Stimulated activated CD8-positive, alpha-beta memory T cell treated with anti-CD3 and anti-CD28 coated beads, Interleukin-4, amount 100 ng/mL, for 48 hours (primary cell): ENCODE measurements around the gene BTG3.
A peak's percentile ranks its signal among the peaks of the same experiment; 100 is the strongest.

Experiments
- DNase-seq: peaks from one replicate; pipeline ENCODE4 v3.0.0-alpha.2; 2020

Gene BTG3, protein sequence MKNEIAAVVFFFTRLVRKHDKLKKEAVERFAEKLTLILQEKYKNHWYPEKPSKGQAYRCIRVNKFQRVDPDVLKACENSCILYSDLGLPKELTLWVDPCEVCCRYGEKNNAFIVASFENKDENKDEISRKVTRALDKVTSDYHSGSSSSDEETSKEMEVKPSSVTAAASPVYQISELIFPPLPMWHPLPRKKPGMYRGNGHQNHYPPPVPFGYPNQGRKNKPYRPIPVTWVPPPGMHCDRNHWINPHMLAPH

DNA sequence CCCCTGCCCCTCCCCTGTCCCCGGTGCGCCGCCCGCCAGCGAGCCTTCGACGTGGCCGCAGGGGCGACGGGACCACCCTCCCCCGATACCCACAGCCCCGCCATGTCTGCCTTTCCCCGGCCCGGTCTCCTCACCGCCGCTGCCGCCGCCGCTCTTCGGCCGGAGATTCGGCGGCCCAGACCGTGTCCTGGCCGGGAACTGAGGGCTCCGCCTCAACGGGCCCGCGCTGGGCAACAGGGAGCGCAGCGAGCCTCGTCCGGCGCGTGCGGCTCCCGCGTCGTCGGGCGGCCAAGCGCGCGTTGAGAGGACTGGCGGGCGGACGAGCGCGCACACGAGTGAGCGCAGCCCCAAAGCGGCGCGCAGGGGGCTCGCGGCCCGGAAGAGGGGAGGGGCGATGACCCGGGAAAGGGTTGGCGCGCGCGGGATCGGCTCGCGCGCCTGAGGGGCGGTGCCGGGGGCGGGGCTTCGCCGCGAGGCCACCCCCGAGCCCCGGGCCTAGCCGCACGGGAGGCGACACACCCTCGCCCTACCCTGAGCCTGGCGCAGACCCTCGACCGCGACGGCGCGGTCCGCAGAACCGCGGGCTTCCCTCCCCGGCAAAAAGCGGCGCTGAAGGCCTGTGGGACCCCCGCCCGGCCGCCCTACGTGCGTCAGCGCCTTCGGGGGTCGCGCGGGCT lies at the start of gene BTG3:
Gene BTG3, minus strand, starts transcription at position 337 of the 677 bp plus-strand sequence. CDS start 3,757 bp downstream, outside the sequence.
- DNase-seq, result peak; percentile 87

DNA sequence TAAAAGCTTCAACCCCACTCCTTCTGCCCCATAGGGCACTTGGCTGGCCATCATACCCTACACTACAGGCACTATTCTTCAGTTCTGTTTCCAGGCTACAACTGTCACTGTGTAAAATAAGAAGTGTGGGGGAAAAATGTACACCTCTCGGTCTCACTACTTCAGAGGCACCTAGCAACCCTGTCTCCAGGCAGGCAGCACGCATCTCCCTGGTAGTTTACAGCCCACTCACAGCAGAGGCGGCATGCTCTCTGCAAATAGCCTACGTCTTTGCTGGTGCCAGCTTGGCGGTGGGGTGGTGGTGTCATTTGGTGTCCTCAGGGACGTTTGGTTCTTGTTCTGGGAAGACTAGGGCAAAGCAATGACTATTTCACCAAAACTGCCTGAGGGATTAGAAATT lies 48.2 kb upstream of the BTG3 start:
- no peak for DNase-seq

DNA sequence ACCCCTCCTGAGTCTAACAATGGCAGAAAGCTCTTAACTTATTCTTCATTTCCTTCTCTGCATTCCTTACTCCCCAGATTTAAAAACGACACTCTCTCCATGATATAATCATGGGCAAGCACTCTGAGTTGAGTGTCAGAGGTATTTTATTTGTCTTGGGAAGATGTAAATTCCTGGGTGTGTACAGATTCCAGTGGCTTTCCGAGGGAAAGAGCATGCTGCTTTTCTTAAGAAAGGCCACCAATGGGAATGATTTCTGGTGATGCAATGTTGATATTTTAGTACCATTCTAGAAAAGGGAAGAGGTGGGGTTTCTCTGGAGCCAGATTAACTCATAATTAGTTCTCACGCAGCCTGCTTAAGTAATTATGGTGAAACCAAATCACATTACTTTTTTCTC lies 47.8 kb upstream of the BTG3 start:
- no peak for DNase-seq

DNA sequence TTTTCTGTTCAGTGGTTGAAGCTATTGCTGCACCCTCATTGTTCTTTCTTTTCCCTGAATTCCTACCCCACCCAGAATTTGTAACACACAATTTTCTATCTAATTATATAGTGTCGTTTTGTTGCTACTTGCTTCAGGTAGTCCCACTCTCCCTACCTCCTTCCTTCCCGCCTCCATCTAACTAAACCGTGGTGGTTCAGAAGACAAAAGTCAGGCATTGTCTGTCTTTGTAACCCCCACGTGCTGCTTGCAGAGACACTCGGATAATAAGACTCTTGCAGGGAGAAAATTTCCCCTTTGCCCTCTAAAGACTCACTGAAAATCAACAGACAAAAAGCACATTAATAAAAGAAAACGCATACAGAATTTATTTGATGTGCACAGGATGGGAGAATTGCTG lies 46.2 kb upstream of the BTG3 start:
- DNase-seq, result no peak

DNA sequence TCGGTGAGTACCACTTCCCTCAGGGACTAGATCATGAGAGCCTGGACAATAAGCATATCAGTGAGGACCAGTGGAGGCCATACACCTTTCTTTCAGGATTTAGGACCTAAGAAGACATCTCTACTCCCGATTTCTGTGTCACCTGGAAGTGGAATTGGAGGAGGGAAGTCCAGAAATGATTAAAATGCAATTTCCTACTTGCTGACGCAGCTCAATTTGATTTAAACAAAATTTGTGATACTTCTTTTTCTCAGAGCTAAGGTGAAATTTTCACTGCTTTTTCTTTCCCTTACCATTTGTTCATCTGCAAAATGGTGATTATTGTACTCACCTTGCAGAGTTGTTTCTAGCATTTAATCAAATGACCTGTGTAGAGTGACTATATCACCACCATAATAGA lies 38.8 kb upstream of the BTG3 start:
- no peak for DNase-seq

DNA sequence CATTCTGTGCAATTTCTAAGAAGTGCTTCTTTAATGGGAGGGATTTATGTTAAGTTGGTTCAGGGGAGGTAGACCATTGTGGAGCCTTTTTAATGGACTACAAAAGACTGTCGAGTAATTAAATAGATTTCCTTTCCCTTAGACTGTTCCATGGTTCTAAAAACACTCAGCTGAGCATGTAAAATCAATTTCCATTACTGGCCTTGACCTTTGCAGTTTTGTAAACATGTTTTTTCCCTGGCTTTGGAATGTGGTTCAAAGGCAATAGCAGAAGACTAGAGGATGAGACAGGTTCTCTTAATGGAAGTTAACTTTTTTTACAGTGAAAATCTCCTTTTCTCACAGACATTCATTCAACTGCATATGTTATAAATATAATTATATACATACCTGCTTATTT lies 37.6 kb upstream of the BTG3 start:
- DNase-seq, result no peak

DNA sequence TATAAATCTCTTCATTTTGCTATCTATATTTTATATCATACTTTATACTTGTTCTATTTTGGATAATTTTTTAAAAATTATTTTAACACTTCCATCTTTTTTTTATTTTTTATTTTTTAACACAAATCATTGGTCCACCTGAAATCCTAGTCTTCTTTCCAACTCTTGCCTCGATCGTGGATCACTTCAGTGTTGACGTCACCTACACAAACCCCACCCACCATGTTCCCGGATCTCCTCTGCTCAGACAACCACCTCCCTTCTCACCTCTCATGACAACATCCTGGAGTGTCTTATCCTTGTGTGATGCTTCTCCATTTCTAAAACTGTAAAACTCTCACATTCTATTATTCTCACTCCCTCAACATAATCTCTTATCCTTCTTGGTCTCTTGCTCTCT lies 34.1 kb upstream of the BTG3 start:
- DNase-seq, result no peak

DNA sequence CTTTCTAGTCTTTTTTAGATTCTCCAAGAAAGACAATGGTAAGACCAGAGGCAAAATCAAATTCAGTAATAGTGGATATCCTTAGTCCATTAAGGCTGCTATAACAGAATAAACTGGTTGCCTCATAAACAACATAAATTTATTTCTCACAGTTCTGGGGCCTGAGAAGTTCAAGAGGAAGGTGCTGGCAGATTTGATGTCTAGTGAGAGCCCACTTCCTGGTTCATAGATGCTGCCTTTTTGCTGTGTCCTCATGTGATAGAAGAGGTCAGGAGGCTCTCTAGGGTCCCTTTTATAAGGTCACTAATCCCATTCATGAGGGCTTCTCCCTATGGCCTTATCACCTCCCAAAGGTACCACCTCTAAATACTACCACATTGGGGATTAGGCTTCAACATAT lies 31.5 kb upstream of the BTG3 start:
- no peak for DNase-seq

DNA sequence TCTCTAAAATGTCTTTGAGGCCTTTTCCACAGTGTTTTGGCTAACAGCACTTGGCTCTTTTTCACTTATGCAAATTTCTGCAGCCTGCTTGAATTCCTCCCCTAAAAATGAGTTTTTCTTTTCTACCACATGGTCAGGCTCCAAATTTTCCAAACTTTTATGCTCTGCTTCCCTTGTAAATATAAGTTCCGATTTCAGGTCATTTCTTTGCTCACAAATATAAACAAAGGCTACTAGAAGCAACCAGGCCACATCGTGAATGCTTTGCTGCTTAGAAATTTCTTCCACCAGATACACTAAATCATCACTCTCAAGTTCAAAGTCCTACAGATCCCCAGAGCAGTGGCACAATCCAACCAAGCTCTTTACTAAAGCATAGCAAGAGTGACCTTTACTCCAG lies 28.1 kb upstream of the BTG3 start:
- no peak for DNase-seq

DNA sequence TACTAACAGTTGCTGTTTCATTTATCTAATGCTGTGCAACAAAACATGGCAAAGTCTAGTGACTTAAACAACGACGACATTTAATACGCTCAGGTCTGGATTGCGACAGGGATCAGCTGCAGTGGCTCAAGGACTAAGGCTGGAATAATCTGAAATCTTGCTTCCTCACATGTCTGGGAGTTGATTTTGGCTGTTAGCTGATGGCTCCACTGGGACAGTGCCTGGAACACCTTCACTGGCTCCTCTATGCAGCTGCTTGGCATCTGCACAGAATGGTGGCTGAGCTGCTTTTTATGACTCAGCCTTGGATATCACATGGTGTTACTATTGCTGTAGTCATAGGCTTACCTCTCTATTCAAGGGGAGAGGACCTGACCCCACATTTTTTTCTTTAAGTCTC lies 24.0 kb upstream of the BTG3 start:
- no peak for DNase-seq

DNA sequence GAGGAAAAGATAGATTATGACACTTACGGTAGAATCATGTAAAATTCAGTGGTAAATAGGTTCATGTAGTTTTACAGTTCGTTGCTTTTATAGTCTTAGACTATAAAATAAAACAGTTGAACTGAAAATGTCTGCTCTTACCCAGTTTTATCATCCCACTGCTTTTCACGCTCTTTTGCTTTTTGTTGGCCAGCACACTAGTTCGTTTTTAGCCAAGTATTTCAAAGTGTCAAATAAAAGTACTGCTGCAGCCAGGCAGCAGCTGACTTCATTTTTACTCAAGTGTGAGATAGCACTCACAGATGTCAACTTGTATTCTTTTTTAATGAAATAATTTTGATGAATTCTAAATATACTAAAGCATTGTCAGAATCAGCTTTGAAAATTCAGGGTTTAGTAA lies 18.5 kb upstream of the BTG3 start:
- no peak for DNase-seq

DNA sequence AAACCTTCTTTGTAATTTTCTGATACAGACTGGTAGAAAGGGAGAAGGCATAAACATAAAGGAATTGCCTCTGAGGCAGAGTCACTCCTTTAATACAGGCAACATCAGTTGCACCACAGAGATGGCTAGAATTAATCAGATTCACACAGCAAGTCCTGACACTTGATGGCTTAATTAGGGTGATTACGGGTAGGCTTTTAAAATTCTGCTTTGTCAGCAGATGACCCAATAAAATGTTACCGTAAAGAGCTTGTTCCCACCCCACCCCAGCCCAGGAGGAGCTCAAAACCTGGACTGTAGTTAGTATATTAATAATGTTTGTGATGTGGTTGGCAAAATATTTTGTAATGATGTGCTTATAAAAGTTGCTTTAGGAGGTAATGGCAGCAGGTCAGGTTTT lies 9.3 kb upstream of the BTG3 start:
- no peak for DNase-seq

DNA sequence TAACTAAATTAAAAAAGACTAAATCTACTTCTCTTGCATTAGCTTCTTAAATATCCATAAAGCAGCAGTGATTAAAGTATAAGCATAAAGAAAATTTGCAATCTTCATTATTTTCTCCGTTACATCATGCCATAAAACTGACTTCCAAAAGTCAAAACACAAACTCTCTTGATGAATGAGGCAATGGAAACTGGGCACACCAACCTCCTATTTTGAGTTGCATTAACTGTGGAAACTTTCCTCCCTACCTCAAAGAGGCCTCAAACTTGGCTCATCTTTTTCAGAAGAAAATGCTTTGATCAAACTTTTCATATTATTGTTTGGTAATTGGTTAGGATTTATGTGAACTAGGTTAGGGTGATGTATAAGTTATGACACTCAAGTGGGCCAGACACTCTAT lies 4.1 kb upstream of the BTG3 start:
- DNase-seq, result no peak

DNA sequence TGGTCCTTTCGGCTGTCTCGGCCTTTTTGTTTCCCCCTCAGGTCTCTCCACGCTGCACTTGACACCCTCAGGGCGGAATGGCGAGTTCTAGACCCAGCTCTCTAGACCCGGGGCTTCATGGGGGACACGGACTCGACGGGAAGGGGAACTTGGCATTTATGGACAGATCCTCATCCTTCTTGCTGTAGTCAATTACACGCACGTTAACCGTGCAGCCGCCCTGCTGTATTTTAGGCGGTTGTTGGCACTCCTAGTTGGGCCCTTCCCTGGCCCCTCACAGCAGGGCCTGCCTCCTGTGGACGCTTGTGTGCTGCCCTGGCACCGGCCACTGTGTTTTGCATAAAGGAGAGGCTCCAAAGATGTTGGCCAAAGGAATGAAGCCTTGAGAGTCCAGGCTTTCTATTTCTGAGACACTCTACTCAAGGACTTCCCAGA lies 558 bp upstream of the BTG3 start:
- DNase-seq, result peak; percentile 32

DNA sequence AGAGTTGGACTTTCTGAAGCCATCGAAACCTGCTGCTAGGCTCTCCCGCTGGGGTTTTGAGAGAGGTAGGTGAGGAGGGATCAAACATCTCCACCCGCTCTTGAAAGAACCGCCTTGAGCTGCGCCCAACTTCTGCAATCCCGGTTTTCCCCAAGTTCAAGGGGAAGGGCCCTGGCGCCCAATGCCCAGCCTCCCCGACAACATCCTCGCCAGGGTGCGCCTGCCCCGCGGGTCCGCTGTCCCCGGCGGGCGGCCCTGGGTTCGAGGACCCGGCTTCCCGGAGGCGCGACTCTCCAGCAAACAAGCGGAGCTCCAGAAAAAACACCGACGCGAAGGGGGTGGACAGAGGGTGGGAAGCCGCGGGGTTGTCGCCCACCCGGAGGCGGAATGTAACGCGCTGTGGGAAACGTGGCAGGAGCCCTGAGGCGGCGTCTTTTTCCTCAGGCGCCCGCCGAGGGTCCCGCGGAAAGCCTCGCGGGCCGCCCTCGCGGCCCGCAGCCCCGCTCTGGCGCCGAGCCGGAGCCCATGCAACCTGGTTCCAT lies 607 bp downstream of the BTG3 start:
- peak; percentile 51 for DNase-seq

DNA sequence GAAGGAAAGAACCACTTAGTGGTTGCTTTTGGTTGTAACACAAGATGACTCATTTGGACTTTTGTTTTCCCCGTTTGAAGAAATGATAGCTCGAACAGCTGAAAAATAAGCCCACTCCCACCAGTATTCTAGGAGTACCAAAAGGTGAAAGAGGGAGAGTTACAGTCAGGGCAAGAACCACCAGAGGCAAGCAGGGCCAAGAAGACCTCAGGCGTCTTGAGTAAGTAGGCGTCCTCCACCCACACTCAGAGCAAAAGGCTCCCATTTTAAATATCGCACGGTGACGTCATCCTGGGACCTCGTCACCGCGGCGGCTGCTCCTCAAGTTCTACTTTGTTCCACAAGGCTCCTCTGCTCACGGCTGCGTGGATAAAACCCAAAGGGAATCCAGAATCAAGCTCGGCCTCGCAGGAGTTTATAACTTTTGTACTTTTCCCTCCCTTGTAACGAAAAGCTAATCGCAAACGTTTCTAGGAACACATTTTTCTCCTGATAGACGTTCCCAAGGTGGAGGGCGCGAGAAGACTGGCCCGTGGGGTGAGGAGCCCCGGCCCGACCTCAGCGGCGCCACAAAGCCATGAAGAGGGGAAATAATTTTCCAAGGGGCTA lies 1.2 kb downstream of the BTG3 start:
- DNase-seq, result peak; percentile 84

DNA sequence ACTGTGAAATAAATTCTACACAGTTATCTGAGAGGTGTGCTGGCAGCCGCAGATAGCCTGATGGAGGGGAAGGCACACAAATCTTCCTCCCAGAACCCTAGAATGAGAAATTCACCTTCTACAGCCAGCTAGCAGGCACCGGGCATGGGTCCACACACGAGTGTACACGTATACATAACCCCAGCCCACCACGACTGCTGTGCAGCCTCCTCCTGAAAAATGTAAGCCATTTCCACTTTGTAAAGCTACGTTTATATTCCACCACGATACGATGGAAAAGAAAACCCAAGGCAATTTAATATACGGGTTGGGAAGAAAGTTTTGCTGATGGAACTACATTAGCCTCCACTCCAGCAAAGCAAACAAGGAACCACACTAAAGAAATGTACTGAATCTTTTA lies 1.8 kb downstream of the BTG3 start:
- DNase-seq, result no peak

DNA sequence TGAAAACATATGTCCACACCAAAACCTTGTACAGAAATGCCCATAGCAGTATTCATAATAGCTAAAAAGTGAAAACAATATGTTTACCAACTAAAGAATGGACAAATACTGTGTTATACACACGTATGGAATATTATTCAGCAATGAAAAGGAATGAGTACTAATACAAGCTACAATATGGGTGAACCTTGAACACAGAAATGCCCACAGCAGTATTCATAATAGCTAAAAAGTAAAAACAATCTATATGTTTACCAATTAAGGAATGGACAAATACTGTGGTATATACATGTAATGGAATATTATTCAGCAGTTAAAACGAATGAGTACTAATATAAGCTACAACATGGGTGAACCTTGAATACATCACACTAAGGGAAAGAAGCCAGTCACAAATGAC lies 3.0 kb downstream of the BTG3 start:
- no peak for DNase-seq

DNA sequence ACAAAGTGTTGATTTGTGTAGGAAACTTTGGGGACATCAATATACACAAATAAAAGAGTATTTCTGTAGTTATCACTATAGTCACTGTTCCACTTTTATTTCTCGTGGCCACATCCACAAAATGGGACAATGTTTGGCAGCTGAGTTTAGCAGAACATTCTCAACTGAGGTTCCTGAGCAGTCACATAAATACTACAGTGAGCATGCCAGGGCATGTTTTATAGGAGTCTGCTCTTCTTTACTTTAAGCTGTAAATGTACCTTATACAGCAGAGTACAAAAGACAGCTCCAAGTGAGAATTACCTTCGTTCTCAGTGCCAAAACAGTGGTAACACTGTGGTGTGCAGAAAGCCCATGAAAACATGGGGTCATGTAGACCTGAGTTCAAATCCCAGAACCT lies 5.0 kb downstream of the BTG3 start:
- no peak for DNase-seq

DNA sequence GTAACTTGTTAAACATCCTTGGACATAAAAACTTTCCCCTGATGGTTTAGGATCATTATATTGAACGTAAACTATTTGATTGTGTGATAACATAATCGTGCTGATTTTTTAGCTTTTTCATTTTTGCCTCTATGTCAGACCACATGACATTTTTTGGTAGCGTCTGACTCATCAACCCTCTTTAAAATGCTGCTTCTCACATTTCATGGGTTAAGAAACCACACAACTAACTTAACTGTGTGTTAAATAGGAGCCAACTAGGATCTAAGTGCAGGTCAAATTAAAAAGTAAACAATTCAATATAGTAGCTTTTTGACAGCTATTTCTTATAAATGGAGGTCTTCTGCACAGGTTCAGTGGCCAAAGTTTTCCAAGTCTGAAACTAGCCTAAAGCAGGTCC lies 9.8 kb downstream of the BTG3 start:
- DNase-seq, result no peak

DNA sequence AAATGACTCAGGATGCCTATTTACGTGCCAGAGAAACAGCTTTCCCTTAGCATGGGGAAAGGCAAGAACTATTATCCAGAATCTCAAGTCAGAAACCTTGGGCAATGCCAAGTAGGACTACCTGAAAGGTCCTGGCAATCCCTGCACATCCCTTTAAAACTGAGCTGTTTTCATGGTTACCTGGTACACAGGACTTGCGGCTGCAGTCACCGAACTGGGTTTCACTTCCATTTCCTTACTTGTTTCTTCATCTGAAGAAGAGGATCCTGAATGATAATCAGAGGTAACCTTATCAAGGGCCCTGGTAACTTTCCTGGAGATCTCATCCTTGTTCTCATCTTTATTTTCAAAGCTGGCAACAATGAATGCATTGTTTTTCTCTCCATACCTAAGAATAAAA lies 14.3 kb downstream of the BTG3 start:
- DNase-seq, result no peak

DNA sequence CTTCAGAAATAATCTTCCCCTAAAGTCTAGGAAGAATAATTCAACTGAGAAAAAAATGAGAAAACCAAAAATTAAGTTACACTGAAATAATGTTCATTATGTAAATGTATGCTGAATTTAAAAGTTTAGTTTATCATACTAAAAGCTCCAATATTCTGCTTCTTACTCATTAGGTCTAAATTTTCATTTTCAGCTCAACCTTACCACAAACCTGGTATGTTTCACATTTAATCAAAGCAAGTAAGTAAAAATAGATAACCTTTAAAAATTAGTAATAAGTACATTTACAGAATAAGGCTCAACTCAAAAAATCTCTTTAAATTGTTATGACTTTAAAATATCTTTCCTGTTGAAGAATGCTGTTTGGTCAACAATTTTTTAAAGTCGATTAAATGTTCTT lies 15.0 kb downstream of the BTG3 start:
- DNase-seq, result no peak

DNA sequence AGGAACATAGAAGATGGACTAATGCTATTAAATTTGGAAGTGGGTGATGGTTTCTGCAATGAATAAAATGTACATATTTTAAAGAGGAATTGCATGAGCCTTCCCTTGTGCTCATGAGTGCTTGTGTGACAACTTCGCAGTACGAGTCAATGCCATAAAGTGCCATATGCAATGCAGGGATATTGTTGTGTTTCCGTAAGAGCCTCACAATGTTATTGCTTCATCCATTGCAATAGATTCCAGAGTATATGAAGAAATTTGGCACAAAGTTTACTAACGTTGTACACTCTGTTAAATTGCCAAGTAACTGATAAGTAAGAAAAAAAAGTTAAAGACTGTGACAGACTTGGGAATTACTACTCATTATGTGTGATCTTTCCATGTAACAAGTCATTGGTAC lies 22.3 kb downstream of the BTG3 start:
- DNase-seq, result no peak

DNA sequence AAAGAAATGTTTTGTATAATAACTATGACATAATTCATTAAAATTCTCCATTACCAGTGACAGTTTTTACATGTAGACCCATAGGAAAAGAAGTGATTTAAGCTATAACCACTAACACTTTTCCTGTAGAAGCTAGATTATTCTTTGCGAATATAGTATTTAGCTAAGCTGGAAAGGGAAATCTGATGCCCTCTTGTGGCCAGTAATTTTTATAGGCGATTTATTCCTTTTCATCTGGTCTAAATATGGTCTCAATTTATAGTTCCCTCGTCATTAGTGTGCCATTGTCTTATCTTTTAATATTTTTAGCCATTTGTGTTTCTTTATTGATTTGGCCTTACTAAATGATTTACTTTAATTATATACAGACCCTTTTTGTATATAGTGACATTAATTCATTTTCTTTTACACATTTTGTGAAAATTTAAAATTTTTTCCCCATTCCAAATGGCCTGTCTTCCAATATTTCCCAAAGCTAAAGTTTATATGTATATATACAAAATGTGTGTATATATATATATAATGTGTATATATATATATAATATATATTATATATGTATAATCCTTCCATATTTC lies 26.7 kb downstream of the BTG3 start:
- DNase-seq, result no peak
